ENCODE data around the gene TM4SF18. TPM values are rescaled to one million over a fixed set of nuclear protein-coding genes. Genes with fewer than 3 reads are reported as not detected.
"Not testable (repeated sequence)": the region's sequence is repeated elsewhere in the genome, so short reads cannot be mapped to it uniquely, and the experiment has no call there.

TM4SF18 gene
- total RNA-seq, 1 experiment from 2014 or later = 10.4 TPM

DNA sequence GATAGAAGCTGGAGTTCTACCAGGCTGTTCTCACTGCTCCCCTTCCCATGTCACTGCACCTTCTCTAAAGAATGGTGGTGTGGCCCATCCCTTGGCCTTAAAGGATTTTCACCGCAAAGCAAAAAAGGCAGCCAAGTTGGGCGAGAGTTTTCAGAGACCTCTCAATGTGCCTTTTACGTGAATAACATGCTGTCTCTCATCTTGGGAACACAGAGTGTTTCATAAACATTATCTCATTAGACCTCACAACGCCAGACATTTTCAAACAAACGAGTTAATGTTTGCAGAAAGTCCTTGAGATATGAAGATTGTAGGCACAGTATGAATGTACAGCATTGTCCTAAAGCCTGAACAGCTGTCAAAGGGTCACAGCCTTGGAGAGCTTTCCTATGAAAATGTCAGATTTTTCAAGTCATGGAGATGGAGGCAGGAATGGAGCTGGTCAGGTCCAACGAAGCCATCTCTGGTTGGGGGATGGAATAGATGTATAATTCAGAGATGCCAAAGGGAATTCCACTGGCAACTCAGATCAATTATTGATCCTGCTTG is 22.7 kb upstream of the TM4SF18 start:
- Histone ChIP-seq H3K27me3 (replicated peaks) (no peaks in the 10 kb centered on the region), H3K36me3 (no peaks in the 10 kb centered on the region), H3K4me1 (replicated peaks) (peaks cover 6% of the 10 kb centered on the region; the same call in 1 of the 2 replicates), H3K27ac (no peak overlapping the region), H3K9me3 (replicated peaks) (no peaks in the 10 kb centered on the region), H3K4me3 (no peak overlapping the region)
- DNase-seq (ENCODE audit: low read depth in 1 of 2, low spot score in 2 of 2) = no peak

DNA sequence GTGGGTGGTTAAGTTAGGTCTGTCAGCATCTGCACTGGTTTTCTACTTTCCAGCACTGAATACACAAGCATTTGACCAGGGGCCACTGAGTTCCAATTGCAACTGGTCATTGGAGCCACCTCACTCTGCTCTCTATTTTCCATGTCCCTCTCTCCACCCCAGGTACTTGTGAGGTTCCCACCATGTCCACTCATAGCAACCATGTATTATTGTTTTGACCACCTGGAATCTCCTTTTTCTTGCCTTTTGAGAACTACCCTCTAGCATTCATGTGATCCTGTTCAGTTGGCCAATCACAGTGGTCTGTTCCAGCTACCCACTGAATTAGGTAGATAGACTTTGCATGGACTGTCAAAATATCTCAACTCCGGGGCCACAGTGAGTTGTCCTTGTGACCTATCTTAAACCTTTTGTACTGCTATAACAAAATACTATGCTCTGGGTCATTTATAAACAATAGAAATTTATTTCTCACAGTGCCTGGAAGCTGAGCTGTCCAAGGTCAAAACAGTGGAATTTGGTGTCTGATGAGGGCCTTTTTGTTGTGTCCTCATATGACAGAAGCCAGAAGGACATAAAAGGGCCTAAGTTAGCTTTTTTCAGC is 20.2 kb upstream of the TM4SF18 start:
- H3K36me3 ChIP-seq = no peaks in the 10 kb centered on the region
- no peak overlapping the region for H3K4me3 ChIP-seq
- no peak for DNase-seq (ENCODE audit: low read depth in 1 of 2, low spot score in 2 of 2)
- no peak overlapping the region for H3K27ac ChIP-seq
- peaks cover 6% of the 10 kb centered on the region; the same call in 1 of the 2 replicates for H3K4me1 ChIP-seq (replicated peaks)
- H3K9me3 ChIP-seq (replicated peaks) = no peaks in the 10 kb centered on the region
- H3K27me3 ChIP-seq (replicated peaks) = no peaks in the 10 kb centered on the region

GRCh38 chr3:149352556-149352955 is 19.1 kb upstream of the TM4SF18 start:
- peak; percentile 35 to 68 for DNase-seq (ENCODE audit: low read depth in 1 of 2, low spot score in 2 of 2)

DNA sequence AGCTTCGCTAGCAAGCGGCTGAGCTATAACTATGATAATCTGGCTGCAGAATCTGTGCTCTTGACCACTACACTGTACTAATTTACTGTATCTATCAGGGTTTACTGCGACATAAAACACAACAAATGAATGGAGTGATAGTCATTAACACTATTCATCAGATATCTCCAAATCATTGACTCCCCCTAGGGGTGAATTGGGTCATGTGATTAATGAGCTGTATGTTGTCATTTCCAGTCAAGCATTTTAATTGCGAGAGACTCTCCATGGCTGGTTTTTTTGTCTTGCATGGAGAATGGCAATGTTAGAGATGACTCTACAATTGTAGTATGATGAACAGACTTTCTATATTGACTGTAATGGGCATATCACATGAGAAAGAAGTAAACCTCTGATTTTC is 10.5 kb upstream of the TM4SF18 start:
- no peak for DNase-seq (ENCODE audit: low read depth in 1 of 2, low spot score in 2 of 2)
- peaks cover 43% of the 10 kb centered on the region for H3K4me1 ChIP-seq (replicated peaks)

More at GRCh38 chr3:149352556-149352955, 19.1 kb upstream of the TM4SF18 start:
- Histone ChIP-seq H3K36me3 (no peaks in the 10 kb centered on the region), H3K27ac (no peak overlapping the region), H3K4me1 (replicated peaks) (peaks cover 6% of the 10 kb centered on the region; the same call in 1 of the 2 replicates), H3K4me3 (no peak overlapping the region), H3K9me3 (replicated peaks) (no peaks in the 10 kb centered on the region), H3K27me3 (replicated peaks) (no peaks in the 10 kb centered on the region)

DNA sequence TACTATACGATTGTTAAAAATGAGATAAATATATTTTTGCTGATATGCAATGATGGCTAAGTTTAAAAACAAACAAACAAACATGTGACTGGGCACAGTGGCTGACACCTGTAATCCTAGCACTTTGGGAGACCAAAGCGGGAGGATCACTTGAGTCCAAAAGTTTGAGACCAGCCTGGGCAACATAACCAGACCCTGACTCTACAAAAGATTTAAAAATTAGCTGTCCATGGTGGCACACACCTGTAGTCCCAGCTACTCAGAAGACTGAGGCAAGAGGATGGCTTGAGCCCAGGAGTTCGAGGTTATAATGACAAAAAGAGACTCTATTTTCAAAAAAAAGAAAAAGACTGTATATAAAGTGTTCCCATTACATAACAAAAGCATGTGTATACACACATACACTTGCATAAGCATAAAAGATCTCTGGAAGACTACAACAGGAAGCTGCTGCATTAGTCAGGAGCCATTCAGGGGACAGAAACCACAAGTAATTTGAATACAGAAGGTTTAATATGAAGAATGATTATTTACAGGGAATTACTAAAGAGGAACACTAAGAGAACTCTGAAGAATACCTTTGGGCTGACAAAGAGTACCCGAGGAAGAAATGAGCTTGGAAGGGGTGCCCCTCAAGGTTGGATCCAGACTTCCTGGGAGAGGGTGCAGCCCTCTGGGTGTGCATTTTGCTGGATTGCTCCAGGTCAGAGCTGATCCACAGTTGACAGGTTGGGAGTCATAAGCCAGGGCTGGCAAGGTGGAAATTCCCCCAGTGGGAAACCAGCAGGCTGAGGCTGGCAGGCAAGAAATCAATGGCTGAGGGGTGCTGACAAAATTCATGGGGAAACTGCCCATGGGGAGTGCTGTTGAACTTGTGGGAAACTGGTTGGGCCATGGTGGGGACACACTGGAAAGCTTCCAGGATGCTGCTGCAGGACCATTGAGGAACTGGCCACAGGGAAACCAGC is 9.3 kb upstream of the TM4SF18 start:
- no peak overlapping the region for H3K4me3 ChIP-seq
- H3K9me3 ChIP-seq (replicated peaks) = no peaks in the 10 kb centered on the region
- H3K4me1 ChIP-seq (replicated peaks) = peaks cover 51% of the 10 kb centered on the region
- no peaks in the 10 kb centered on the region for H3K36me3 ChIP-seq
- peak overlapping the region; percentile 41; the same call in 1 of the 2 replicates for H3K27ac ChIP-seq
- no peaks in the 10 kb centered on the region for H3K27me3 ChIP-seq (replicated peaks)
- peak; percentile 45 to 55 for DNase-seq (ENCODE audit: low read depth in 1 of 2, low spot score in 2 of 2)

More for the DNA sequence above, 10.5 kb upstream of the TM4SF18 start:
- no peak overlapping the region for H3K4me3 ChIP-seq
- no peaks in the 10 kb centered on the region for H3K27me3 ChIP-seq (replicated peaks)
- H3K36me3 ChIP-seq = no peaks in the 10 kb centered on the region
- H3K27ac ChIP-seq = no peak overlapping the region
- no peaks in the 10 kb centered on the region for H3K9me3 ChIP-seq (replicated peaks)

- no peak overlapping the region for H3K4me3 ChIP-seq
- H3K27me3 ChIP-seq (replicated peaks) = no peaks in the 10 kb centered on the region
- H3K27ac ChIP-seq = peak overlapping the region; percentile 98
- H3K36me3 ChIP-seq = no peaks in the 10 kb centered on the region
- H3K9me3 ChIP-seq (replicated peaks) = no peaks in the 10 kb centered on the region
- DNase-seq (ENCODE audit: low read depth in 1 of 2, low spot score in 2 of 2) = peak in 1 of 2 experiments; percentile 80
- peaks cover 51% of the 10 kb centered on the region for H3K4me1 ChIP-seq (replicated peaks)
Observed at GRCh38 chr3:149340310-149340933, 7.0 kb upstream of the TM4SF18 start.

DNA sequence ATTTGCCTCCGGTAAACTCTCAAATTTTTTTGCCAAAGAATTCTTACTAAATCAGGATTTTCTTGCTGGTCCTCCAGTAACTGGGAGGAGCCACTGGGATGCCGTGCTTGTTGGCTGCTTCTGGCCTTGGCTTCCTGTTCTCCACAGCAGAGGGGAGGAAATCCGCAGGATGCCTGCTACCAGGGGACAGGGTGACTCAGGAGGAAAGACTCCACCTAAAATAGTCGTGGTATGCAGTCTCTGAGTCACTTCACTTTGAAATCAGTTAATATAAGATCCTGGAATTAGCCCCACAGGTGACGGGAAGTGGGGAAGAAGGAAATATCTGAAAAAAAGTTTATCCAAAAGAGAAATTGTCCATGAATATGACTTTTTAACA is 6.5 kb upstream of the TM4SF18 start:
- no peaks in the 10 kb centered on the region for H3K36me3 ChIP-seq
- no peaks in the 10 kb centered on the region for H3K27me3 ChIP-seq (replicated peaks)
- H3K27ac ChIP-seq = peak overlapping the region; percentile 98
- H3K9me3 ChIP-seq (replicated peaks) = no peaks in the 10 kb centered on the region
- no peak overlapping the region for H3K4me3 ChIP-seq
- DNase-seq (ENCODE audit: low read depth in 1 of 2, low spot score in 2 of 2) = peak; percentile 94 to 97
- H3K4me1 ChIP-seq (replicated peaks) = peaks cover 51% of the 10 kb centered on the region

GRCh38 chr3:149337486-149337885 is 4.0 kb upstream of the TM4SF18 start:
- H3K9me3 ChIP-seq (replicated peaks); H3K27me3 ChIP-seq (replicated peaks); H3K27ac ChIP-seq; DNase-seq (ENCODE audit: low read depth in 1 of 2, low spot score in 2 of 2); H3K36me3 ChIP-seq; H3K4me3 ChIP-seq: not testable (repeated sequence)
- H3K4me1 ChIP-seq (replicated peaks) = peaks cover 59% of the 10 kb centered on the region

- Histone ChIP-seq H3K36me3 (no peaks in the 10 kb centered on the region), H3K4me3 (no peak overlapping the region), H3K4me1 (replicated peaks) (peaks cover 59% of the 10 kb centered on the region), H3K27ac (no peak overlapping the region), H3K9me3 (replicated peaks) (no peaks in the 10 kb centered on the region), H3K27me3 (replicated peaks) (no peaks in the 10 kb centered on the region)
- no peak for DNase-seq (ENCODE audit: low read depth in 1 of 2, low spot score in 2 of 2)
Observed at GRCh38 chr3:149336925-149337324, 3.5 kb upstream of the TM4SF18 start.

DNA sequence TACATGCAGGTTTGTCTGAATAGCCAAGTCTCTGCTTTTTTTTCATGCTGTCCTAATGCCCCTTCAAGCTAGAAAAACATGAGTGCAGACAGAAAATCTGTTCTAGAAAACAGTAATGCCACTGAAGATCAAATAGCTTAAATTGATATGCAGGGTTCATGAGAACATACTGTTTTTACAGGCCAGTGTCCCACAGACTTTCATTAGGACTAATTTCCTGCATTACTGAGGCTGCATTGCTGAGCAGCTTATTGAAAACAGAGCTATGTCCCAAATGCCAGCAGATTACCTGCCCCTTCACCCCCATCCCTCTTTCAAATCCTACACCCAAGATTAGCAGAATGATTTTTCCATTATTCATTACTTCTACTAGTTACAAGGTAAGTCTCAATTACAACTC is 665 bp downstream of the TM4SF18 start:
- Histone ChIP-seq H3K9me3 (replicated peaks) (no peaks in the 10 kb centered on the region), H3K36me3 (no peaks in the 10 kb centered on the region), H3K27ac (peak overlapping the region; percentile 37), H3K4me3 (no peak overlapping the region), H3K27me3 (replicated peaks) (no peaks in the 10 kb centered on the region), H3K4me1 (replicated peaks) (peaks cover 28% of the 10 kb centered on the region)
- DNase-seq (ENCODE audit: low read depth in 1 of 2, low spot score in 2 of 2) = no peak

DNA sequence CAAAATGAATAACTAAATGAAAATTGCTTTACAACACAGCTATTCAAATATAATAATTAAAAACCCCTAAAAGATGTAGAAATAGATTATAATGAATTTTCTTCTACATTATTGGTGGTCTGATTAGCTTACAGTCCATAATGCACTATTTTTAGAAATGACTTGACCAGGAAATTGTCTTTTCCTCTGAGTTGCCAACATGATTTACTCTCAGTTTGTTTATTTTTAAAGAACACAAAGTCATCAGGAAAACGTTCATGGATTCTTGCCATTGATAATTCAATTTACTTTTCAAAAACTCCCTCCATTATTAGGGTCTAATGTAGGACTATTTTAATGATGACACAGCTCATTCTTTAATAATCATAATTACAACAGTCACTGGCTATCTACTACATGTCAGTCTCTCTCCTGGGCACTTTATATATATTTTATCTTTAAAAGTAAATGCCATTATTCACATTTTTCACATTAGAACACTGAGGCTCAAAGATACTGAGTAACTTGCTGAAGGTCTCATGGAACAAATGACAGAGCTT is 1.1 kb downstream of the TM4SF18 start:
- no peaks in the 10 kb centered on the region for H3K36me3 ChIP-seq
- no peaks in the 10 kb centered on the region for H3K27me3 ChIP-seq (replicated peaks)
- H3K4me1 ChIP-seq (replicated peaks) = peaks cover 28% of the 10 kb centered on the region
- H3K27ac ChIP-seq = peak overlapping the region; percentile 37
- DNase-seq (ENCODE audit: low read depth in 1 of 2, low spot score in 2 of 2) = no peak
- H3K4me3 ChIP-seq = no peak overlapping the region
- H3K9me3 ChIP-seq (replicated peaks) = no peaks in the 10 kb centered on the region

DNA sequence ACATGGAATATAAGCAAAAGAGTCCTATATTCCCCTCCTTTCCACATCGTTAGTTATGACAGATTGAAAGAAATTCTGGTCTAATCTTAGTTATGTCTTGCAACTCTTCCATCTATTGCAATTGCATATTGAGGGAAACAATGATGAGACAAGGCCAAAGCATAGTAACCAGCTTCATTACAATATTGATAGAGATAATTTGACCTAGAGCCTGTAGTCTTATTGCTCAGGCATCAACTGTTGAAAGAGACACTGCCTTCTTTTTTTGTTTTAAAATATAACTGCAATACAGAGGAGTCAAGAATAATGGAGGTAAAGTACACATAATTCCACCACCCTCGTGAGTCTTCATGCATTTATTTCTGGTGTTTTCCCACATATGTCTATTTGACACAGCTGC is 2.0 kb downstream of the TM4SF18 start:
- H3K36me3 ChIP-seq = no peaks in the 10 kb centered on the region
- H3K9me3 ChIP-seq (replicated peaks) = no peaks in the 10 kb centered on the region
- H3K4me3 ChIP-seq = no peak overlapping the region
- H3K27me3 ChIP-seq (replicated peaks) = no peaks in the 10 kb centered on the region
- peaks cover 28% of the 10 kb centered on the region for H3K4me1 ChIP-seq (replicated peaks)
- no peak for DNase-seq (ENCODE audit: low read depth in 1 of 2, low spot score in 2 of 2)
- H3K27ac ChIP-seq = no peak overlapping the region

GRCh38 chr3:149330609-149331331 is 2.7 kb downstream of the TM4SF18 start:
- Histone ChIP-seq H3K9me3 (replicated peaks) (no peaks in the 10 kb centered on the region), H3K4me1 (replicated peaks) (peaks cover 28% of the 10 kb centered on the region), H3K36me3 (no peaks in the 10 kb centered on the region), H3K27ac (no peak overlapping the region), H3K27me3 (replicated peaks) (no peaks in the 10 kb centered on the region), H3K4me3 (no peak overlapping the region)
- DNase-seq (ENCODE audit: low read depth in 1 of 2, low spot score in 2 of 2) = no peak

Measured in SJSA1 (cell line).